HG03097 (cell line): ENCODE measurements around the gene CELA3A.
"Not testable (repeated sequence)": the region's sequence is repeated elsewhere in the genome, so short reads cannot be mapped to it uniquely, and the experiment has no call there.

Source experiments
- ATAC-seq: cut with Tn5 transposase; IDR thresholded peaks from one replicate; pipeline ENCODE4 v1.9.1; 2021; ENCODE audit not compliant: unreplicated experiment, low FRiP score

The CELA3A gene

GRCh38 chr1:22012752-22013151 is 11.3 kb downstream of the CELA3A start:
- ATAC-seq = not testable (repeated sequence)

GRCh38 chr1:22014575-22015206 is 13.2 kb downstream of the CELA3A start:
- not testable (repeated sequence) for ATAC-seq

GRCh38 chr1:22018583-22019559 is 17.4 kb downstream of the CELA3A start:
- ATAC-seq = peak; percentile 65

- no peak for ATAC-seq
These were observed 19.6 kb downstream of the CELA3A start for GRCh38 chr1:22021061-22021460.

- ATAC-seq = peak; percentile 32
These were observed 23.3 kb downstream of the CELA3A start for GRCh38 chr1:22024485-22025367.

- peak; percentile 68 for ATAC-seq
These were observed 24.1 kb downstream of the CELA3A start for GRCh38 chr1:22025368-22026155.

GRCh38 chr1:22026924-22027289 is 25.4 kb downstream of the CELA3A start:
- ATAC-seq = no peak

- ATAC-seq = no peak
These were observed 28.6 kb downstream of the CELA3A start for GRCh38 chr1:22030057-22030456.

GRCh38 chr1:22030473-22030872 is 29.0 kb downstream of the CELA3A start:
- no peak for ATAC-seq

- ATAC-seq = no peak
These were observed 29.9 kb downstream of the CELA3A start for GRCh38 chr1:22031214-22031962.

GRCh38 chr1:22034834-22035233 is 33.4 kb downstream of the CELA3A start:
- ATAC-seq = not testable (repeated sequence)

GRCh38 chr1:22037520-22037919 is 36.1 kb downstream of the CELA3A start:
- ATAC-seq = no peak

GRCh38 chr1:22038036-22038435 is 36.6 kb downstream of the CELA3A start:
- no peak for ATAC-seq

GRCh38 chr1:22039594-22040285 is 38.3 kb downstream of the CELA3A start:
- ATAC-seq = peak; percentile 95

GRCh38 chr1:22040286-22040623 is 38.8 kb downstream of the CELA3A start:
- no peak for ATAC-seq

GRCh38 chr1:22041505-22041904 is 40.0 kb downstream of the CELA3A start:
- no peak for ATAC-seq

GRCh38 chr1:22043198-22043769 is 41.8 kb downstream of the CELA3A start:
- ATAC-seq = no peak

- no peak for ATAC-seq
These were observed 43.4 kb downstream of the CELA3A start for GRCh38 chr1:22044690-22045420.
